GM18526 (cell line): ENCODE results near the gene RASSF5.

ENCODE experiments used
- POLR2A ChIP-seq: IDR thresholded peaks from 3 replicates; pipeline ENCODE4 v1.6.1; 2011; ENCODE audit not compliant: insufficient read length; ENCODE audit errors: extremely low read depth

The RASSF5 gene

DNA sequence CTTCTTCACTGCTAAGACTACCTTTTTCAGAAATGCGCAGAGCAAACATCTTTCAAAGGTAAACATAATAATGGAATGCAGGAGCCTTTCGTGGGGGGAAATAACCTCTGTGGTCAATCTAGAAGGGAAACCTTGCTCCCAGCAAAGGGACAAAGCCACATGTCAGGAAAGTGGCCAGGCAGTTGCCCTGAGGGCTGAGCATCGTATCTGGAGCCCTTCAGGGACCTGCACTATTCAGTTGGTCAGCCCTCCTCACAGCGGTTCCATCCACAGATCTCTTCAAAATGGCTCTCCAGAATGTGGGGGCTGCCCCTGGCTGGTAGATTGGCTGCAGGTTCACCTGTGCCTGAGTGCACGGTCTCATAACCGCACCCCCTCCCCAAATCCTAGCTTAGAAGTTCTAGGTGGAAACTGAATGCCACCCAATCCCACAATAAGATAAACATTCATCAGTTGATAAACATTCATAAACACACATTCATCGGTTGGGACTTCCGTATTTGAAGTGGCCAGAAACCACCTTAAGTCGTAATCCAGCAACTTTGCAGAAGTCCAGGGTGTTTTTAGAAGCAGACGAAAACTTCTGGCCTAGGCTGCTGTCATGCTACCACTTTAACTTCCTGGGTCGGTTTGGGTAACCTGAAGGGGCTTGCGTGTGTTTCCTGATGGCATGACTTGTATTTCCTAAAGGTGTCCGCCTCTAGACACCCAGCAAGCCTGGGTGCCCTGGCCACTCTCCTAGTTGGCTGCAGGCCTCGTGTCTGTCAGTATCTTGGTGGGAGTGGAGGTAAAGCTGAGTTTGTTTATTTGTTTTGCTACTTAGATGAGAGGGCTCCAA lies 50.5 kb downstream of the RASSF5 start:
- peak; percentile 15 for TF ChIP-seq POLR2A

DNA sequence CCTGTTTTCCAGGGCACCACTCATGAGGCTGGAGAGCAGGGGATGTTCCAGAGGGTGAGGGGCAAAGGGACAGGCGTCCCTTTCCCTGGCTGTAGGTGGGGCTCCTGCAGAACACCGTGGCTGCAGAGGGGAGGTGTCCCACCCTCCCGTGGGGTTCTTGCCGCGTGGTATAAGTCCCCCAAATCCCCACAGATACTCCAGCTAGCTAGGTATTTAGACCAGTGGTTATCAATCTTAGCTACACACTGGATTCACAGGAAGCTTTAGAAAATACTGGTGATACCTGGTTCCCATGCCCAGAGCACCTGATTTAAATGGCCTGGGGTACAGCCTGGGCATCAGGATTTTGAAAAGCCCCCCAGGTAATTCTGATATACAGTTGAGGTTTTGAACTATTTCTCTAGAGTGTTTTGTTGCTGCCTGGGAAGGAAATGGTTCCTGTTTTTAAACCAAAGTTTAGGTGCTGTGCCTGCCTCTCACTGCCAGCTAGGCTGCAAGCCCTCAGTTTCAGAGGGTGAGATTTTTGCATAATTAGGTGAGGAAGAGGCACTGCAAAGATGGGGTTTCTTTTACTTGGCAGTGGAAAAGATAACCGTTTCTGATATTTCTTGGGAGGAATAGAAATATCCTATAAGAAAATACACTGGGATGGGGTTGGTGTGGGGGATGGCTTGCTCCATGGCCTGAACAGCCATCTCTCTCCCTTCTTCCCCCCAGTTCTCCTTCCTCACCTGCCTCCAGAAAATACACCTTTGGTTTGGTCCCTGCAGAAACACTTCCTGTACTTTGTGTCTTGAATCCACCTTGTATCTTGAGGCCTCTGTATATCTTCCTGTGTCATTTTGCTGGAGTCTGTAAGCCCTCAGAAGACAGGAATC lies 51.7 kb downstream of the RASSF5 start:
- TF ChIP-seq POLR2A = peak; percentile 31

DNA sequence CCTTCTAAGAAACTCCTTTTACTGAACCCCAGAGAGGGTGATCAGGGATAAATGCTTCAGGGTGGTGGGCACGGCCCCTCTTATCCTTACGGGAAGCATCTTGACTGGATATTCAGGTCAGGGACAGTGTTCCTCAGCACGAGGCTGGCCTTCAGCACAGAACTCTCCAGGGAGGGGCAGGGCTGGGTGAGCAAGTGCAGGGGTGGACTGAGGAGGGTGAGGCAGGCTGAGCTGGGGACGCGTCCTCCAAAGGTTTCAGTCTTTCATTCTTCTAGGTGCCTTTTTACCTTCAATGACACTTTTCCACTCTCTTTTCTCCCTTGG lies 52.3 kb downstream of the RASSF5 start:
- no peak for TF ChIP-seq POLR2A

DNA sequence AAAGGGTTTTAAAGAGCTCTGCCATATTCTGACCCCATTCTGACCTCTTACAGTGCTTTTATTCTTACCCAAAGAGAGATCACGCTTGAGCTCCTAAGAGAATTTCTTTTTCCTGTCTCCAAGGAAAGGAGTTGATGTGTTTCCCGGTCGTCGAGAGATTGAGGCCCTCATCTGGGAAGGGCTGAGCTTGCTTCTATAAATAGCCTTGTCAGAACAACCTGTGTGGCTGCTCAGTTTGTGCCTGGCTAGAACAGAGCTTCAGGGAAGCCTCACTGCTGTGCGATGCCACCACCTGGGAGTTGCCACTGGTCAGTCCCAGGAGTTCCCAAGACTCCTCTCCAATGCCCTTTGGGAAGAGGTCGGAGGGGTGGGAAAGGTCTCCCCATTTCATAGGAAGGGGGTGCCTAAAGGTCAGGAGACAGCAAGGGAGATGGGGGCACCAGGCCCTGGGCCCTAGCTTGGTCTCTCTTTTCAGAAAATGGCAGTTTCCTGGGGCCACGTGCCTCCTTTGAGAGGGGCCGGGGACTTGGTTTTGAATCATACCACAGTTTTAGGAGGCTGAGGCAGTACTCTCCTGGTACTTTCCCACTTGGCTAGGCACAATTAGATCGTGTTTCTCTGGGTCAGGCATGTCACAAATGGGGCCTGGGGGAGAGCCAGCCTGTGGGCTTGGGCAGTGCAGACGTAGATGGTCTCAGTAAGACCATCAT lies 52.8 kb downstream of the RASSF5 start:
- TF ChIP-seq POLR2A = no peak

DNA sequence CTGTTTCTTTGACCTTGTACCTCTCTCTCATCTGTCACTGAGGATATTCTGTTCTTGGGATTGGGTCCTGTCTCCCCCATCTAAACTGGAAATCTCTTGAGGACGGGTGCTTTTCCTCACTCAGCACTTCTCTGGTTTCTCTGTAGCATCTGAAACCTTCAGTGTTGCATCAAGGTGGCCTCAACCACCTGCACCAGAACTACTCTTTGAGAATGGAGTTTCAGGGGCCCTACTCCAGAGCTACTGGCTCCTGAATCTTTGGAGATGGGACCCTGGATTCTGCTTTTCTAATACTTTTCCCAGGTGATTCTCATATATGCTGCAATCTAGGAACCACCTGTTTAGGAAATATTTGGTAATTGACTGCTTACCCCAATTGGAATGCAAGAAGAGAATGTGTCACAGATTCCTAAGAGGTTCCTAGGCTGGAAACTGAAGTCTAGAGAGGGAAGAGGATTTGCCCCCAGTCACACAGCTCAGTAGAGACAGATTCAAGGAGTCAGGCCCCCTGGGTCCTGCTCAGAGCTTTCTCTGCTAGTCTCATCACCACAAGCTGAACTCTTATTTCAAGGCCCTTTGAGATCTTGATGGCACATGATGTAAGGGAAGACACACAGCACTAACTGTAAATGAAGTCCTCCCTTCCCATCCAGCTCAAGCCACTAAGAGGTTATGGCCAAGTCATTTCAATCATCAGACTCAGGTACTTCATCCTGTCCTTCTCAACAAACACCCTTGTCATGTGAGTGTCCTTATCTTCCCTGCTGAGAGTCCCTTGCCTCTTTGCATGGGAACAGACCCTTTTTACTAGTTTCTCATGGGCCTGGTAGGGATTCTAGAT lies 56.3 kb downstream of the RASSF5 start:
- no peak for TF ChIP-seq POLR2A

DNA sequence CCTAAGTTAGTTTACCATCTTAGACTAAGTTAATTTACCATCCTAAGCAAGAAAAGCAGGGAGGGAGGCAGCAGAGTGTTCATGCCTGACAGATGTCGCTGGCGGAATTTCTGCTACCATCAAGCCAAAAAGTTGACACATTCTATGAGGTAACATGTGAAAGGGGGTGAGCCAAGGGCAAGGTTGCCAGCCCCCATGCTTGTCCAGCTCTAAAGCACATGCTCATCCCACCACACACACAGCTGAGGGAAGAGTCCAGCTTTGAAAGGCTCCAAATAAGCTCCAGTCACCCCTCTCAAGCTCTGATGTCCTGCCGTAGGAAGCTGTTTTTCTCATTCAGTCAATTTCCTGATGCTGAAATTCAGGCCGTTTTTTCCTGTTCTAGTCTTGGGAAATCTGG lies 58.7 kb downstream of the RASSF5 start:
- TF ChIP-seq POLR2A = no peak

DNA sequence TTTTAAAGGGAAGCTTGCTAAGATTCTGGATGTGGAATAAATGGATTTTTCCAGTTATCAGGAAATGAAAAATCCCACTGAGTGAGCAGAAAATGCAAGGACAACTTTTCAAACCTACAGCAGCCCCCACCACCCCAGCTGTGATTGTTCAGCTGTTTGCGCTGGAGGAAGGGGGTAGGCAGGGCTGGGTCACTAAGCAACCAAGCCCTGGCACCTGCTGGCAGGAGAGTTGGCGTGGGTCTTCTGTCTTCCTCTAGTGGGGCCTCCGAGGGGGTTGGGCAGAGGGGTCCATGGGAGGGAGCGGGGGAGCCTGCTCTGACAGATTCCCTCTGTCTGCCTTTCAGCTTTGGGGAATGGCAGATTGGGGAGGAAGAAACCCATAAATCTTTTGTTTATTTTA lies 59.7 kb downstream of the RASSF5 start:
- TF ChIP-seq POLR2A = no peak

DNA sequence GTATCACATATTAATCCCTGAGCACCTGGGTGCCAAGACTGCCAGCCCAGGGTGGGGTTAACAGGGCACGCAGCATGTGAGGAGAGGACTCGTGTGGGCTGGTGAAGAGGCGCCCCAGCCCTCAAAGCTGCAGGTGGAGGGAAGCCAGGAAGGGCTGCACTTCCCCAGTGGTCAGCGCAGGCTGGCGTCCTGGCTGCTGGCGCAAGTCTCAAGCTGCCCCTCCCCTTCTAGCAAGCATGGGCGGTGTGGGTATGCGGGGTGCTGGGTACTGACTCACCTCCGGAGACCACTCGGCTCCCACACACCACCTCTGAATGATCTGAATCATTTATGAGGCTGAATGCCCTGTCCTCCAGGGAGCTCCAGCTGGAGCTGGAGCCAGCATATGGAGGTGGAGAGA lies 60.9 kb downstream of the RASSF5 start:
- no peak for TF ChIP-seq POLR2A

DNA sequence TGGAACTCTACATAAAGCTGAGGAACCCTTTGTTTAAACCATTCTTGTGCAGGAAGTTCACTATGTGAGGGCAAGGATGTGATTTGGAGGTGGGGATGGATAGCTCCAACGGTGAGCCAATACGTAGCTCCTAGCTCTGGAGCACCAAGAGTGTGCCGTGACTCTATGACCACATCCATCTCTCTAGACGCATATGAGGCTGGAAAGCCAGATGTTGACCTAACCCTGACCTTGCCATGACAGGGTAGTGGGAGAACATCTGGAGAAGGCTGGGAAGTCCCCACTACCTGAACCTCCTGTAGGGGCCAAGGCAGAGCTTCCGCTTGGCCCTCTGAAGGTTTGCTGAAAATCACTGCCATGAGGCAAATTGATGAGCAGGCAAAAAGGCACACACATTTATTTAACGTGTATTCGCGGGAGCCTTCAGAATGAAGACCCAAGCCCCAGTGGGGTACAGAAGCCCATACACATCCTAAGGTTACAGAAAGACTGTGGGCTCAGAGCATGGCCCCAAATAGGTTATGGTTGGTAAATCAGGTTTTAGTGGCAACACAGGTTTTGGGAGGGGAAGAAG lies 61.5 kb downstream of the RASSF5 start:
- no peak for TF ChIP-seq POLR2A

DNA sequence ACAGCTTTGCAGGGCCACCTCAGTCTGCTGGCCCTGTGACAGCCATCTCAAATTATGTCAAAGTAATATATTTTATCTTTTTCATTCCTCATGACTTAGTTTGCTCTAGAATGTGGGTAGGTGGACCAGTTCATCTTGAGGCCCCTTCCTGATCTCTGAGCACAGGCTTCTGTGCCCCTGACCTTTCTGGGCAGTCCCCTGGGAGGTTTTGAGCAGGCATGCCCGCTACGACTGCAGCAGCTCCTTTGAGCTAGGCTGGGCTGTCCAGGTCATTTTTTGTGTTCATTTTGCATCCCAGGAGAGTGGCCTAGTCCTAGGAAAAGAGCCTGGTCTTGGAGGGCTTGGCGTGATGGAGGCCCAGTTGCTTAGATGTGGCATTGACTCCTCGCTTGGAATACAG lies 62.2 kb downstream of the RASSF5 start:
- TF ChIP-seq POLR2A = no peak

DNA sequence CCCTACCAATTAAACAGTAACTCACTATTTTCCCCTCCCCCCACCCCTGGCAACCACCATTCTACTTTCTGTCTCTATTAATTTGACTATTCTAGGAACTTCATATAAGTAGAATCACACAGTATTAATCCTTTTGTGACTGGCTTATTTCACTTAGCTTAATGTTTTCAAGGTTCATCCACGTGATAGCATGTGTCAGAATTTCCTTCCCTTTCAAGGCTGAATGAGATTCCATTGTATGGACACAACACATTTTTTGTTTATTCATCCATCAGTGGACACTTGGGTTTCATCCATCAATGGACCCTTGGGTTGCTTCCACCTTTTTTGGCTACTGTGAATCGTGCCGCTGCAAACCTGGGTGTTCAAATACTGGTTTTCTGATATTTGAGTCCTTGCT lies 63.2 kb downstream of the RASSF5 start:
- no peak for TF ChIP-seq POLR2A

DNA sequence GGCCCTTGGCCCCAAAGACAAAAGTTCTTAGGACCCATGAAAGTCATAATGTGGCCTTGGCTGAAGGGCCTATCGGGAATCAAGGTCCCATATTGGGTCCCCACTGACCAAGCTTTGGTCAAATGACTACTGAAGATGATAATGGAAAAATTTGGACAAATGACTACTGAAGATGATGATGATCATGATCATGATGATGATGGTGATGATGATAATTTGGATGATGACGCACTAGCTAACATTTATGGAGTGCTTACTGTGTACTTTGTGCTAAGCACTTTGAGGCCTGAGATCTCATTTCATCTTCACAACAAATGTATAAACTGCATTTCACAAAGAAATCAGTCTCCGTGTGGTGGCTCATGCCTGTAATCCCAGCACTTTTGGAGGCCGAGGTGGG lies 65.5 kb downstream of the RASSF5 start:
- TF ChIP-seq POLR2A = no peak

DNA sequence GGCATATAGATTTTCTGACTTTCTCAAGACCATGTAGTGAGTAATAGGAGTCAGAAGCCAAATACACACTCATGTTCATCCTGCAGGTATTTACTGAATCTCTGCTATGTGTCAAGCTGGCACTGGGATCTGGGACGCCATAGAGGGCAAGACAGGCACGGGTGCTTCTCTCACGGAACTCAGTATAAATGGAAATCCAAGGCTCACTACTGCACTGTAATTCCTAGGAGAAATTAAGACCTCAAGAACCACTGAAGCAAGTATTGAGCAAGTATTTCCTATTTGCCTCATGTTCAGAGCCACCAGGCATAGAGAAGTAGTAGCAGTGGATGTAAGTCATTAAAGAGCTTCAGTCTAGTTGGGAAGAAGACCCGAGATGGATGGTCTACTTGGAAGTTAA lies 66.0 kb downstream of the RASSF5 start:
- no peak for TF ChIP-seq POLR2A

DNA sequence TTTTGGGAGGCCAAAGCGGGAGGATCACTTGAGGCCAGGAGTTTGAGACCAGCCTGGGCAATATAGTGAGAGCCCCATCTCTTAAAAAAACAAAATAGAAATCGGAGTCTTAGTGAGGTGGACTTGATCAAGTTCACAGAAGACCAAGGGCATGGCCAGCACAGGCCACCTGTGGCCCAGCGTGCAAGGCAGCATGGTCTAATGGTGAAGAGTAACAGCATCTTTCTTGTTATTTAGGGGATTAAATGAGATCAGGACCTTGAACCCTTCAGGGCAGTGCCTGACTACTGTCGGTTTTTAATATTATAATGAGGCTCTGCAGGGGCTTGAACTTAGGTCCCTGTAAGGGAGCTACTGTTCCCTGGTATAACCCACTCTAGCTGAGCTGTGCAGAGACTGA lies 66.4 kb downstream of the RASSF5 start:
- no peak for TF ChIP-seq POLR2A
